Measurements from ENCODE around the gene ARMC10. TPM values are rescaled to one million over a fixed set of nuclear protein-coding genes. Genes with fewer than 3 reads are reported as not detected.

Gene ARMC10
- total and polyA plus RNA-seq, 9 of the 15 experiments (the other 6 are each of a cell fraction or from before 2014, with no cell fraction given): 17.0 to 113 (median 72.6) TPM

DNA sequence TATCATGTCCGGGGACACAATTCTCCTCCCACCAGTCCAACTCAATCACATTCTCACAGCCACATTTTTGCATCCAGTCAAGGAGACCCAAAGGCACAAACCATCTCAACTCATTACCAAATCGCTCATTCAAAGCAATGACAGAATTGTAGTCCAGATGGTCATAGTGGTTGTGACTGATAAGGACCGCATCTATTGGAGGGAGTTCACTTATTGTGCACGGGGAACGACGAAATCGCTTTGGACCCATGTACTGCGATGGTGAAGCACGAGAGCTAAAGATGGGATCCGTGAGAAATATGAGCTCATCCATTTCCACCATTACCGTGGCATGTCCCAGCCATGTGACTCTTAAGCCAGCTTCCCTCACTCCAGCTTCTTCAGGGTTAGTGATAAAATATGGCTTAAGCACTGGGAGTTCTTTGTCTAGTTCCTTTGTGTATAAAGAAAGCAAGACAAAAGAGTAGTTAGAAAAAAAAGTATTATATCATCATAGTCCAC lies 44.9 kb downstream of the ARMC10 start (continued):
- TF ChIP-seq, protein P1, sequence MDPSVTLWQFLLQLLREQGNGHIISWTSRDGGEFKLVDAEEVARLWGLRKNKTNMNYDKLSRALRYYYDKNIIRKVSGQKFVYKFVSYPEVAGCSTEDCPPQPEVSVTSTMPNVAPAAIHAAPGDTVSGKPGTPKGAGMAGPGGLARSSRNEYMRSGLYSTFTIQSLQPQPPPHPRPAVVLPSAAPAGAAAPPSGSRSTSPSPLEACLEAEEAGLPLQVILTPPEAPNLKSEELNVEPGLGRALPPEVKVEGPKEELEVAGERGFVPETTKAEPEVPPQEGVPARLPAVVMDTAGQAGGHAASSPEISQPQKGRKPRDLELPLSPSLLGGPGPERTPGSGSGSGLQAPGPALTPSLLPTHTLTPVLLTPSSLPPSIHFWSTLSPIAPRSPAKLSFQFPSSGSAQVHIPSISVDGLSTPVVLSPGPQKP (CRISPR knock-in tag; IDR thresholded peaks at IDR 0.05): no peak
- TF ChIP-seq, protein P2, sequence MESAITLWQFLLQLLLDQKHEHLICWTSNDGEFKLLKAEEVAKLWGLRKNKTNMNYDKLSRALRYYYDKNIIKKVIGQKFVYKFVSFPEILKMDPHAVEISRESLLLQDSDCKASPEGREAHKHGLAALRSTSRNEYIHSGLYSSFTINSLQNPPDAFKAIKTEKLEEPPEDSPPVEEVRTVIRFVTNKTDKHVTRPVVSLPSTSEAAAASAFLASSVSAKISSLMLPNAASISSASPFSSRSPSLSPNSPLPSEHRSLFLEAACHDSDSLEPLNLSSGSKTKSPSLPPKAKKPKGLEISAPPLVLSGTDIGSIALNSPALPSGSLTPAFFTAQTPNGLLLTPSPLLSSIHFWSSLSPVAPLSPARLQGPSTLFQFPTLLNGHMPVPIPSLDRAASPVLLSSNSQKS (CRISPR knock-in tag; IDR thresholded peaks at IDR 0.05): no peak
- no peak for TF ChIP-seq RBFOX2 (IDR thresholded peaks at IDR 0.05; ENCODE audit: low read depth, low read length)
- TF ChIP-seq, protein P3, sequence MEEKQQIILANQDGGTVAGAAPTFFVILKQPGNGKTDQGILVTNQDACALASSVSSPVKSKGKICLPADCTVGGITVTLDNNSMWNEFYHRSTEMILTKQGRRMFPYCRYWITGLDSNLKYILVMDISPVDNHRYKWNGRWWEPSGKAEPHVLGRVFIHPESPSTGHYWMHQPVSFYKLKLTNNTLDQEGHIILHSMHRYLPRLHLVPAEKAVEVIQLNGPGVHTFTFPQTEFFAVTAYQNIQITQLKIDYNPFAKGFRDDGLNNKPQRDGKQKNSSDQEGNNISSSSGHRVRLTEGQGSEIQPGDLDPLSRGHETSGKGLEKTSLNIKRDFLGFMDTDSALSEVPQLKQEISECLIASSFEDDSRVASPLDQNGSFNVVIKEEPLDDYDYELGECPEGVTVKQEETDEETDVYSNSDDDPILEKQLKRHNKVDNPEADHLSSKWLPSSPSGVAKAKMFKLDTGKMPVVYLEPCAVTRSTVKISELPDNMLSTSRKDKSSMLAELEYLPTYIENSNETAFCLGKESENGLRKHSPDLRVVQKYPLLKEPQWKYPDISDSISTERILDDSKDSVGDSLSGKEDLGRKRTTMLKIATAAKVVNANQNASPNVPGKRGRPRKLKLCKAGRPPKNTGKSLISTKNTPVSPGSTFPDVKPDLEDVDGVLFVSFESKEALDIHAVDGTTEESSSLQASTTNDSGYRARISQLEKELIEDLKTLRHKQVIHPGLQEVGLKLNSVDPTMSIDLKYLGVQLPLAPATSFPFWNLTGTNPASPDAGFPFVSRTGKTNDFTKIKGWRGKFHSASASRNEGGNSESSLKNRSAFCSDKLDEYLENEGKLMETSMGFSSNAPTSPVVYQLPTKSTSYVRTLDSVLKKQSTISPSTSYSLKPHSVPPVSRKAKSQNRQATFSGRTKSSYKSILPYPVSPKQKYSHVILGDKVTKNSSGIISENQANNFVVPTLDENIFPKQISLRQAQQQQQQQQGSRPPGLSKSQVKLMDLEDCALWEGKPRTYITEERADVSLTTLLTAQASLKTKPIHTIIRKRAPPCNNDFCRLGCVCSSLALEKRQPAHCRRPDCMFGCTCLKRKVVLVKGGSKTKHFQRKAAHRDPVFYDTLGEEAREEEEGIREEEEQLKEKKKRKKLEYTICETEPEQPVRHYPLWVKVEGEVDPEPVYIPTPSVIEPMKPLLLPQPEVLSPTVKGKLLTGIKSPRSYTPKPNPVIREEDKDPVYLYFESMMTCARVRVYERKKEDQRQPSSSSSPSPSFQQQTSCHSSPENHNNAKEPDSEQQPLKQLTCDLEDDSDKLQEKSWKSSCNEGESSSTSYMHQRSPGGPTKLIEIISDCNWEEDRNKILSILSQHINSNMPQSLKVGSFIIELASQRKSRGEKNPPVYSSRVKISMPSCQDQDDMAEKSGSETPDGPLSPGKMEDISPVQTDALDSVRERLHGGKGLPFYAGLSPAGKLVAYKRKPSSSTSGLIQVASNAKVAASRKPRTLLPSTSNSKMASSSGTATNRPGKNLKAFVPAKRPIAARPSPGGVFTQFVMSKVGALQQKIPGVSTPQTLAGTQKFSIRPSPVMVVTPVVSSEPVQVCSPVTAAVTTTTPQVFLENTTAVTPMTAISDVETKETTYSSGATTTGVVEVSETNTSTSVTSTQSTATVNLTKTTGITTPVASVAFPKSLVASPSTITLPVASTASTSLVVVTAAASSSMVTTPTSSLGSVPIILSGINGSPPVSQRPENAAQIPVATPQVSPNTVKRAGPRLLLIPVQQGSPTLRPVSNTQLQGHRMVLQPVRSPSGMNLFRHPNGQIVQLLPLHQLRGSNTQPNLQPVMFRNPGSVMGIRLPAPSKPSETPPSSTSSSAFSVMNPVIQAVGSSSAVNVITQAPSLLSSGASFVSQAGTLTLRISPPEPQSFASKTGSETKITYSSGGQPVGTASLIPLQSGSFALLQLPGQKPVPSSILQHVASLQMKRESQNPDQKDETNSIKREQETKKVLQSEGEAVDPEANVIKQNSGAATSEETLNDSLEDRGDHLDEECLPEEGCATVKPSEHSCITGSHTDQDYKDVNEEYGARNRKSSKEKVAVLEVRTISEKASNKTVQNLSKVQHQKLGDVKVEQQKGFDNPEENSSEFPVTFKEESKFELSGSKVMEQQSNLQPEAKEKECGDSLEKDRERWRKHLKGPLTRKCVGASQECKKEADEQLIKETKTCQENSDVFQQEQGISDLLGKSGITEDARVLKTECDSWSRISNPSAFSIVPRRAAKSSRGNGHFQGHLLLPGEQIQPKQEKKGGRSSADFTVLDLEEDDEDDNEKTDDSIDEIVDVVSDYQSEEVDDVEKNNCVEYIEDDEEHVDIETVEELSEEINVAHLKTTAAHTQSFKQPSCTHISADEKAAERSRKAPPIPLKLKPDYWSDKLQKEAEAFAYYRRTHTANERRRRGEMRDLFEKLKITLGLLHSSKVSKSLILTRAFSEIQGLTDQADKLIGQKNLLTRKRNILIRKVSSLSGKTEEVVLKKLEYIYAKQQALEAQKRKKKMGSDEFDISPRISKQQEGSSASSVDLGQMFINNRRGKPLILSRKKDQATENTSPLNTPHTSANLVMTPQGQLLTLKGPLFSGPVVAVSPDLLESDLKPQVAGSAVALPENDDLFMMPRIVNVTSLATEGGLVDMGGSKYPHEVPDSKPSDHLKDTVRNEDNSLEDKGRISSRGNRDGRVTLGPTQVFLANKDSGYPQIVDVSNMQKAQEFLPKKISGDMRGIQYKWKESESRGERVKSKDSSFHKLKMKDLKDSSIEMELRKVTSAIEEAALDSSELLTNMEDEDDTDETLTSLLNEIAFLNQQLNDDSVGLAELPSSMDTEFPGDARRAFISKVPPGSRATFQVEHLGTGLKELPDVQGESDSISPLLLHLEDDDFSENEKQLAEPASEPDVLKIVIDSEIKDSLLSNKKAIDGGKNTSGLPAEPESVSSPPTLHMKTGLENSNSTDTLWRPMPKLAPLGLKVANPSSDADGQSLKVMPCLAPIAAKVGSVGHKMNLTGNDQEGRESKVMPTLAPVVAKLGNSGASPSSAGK (IDR thresholded peaks at IDR 0.05): peak; percentile 94
- TF ChIP-seq KLF13 (tag; IDR thresholded peaks at IDR 0.05; ENCODE audit: borderline replicate concordance, low read depth): no peak
- TF ChIP-seq ZNF436 (CRISPR knock-in tag; IDR thresholded peaks at IDR 0.05): no peak
- peak; percentile 96 for TF ChIP-seq SMARCE1 (IDR thresholded peaks at IDR 0.05)
- TF ChIP-seq GTF2A2 (tag; IDR thresholded peaks at IDR 0.05): no peak
- TF ChIP-seq YY1 (IDR thresholded peaks at IDR 0.05; ENCODE audit: borderline replicate concordance in 1 of 3, control insufficient read depth in 1 of 3, extremely low read depth in 1 of 3, insufficient read depth in 3 of 3, insufficient read length in 1 of 3, insufficient replicate concordance in 2 of 3, low read depth in 1 of 3, low read length in 2 of 3): peak; percentile 8 to 89 (median 21)
- peak; percentile 94 for TF ChIP-seq STAT5A (IDR thresholded peaks at IDR 0.05; ENCODE audit: borderline replicate concordance, low read length)
- TF ChIP-seq ARNT (IDR thresholded peaks at IDR 0.05): peak; percentile 90 to 99
- TF ChIP-seq FOXA1 (IDR thresholded peaks at IDR 0.05; ENCODE audit: borderline replicate concordance): no peak
- no peak for TF ChIP-seq PRMT5 (CRISPR knock-in tag; IDR thresholded peaks at IDR 0.05)
- TF ChIP-seq ZNF780A (CRISPR knock-in tag; IDR thresholded peaks at IDR 0.05): no peak

Data from K562 (cell line).